Measurements from ENCODE around the gene RERG.

- TF ChIP-seq POLR2A (IDR thresholded peaks at IDR 0.05): no peak
- no peak for TF ChIP-seq CTCF (IDR thresholded peaks at IDR 0.05)
These were observed 105.8 kb downstream of the RERG start for GRCh38 chr12:15115434-15115833.

Measured in uterus (tissue), 2 donors.